ENCODE results near the gene HOXA2. TPM values are rescaled to one million over a fixed set of nuclear protein-coding genes. Genes with fewer than 3 reads are reported as not detected.

HOXA2 gene
- total and polyA plus RNA-seq, 2 of the 13 experiments (the other 11 are each of a cell fraction or from before 2014, with no cell fraction given), result 0.22 to 0.29 TPM

GRCh38 chr7:27144781-27145164, 42.3 kb upstream of the HOXA2 start:
- no TSS peak for BruUV-seq (replicated peaks)
- in situ Hi-C loops (cut with HindIII; ENCODE audit: extremely low pct_ligation_motif_present, low pct_unique_long_range_greater_than_20kb), result no loop called here
- intact Hi-C loops (cut with micrococcal nuclease; ENCODE audit: unreplicated experiment), result loop anchor here (5.0 kb wide), 1 partner anchor 767 kb away; no protein-coding TSS in a partner anchor
- no peaks in the 10 kb centered on the region; a peak in 2 of 5 replicates for H3K36me3 ChIP-seq (replicated peaks in 1 of 2; ENCODE audit: control insufficient read depth in 1 of 2, insufficient read depth in 2 of 2, low read length in 2 of 2)
- no peak overlapping the region for H2AFZ ChIP-seq (ENCODE audit: low read length)
- DNase-seq (ENCODE audit: low spot score) (no peak), ATAC-seq (no peak), FAIRE-seq (no peak)
- H3K27ac ChIP-seq (ENCODE audit: extremely low read length, insufficient read depth, low read length), result no peak overlapping the region
- H3K4me2 ChIP-seq (ENCODE audit: low read depth, low read length), result no peak overlapping the region
- no peak for TF ChIP-seq GMEB2 (CRISPR knock-in tag; IDR thresholded peaks at IDR 0.05; ENCODE audit: low read depth)
- H3K4me3 ChIP-seq (replicated peaks in 1 of 3; ENCODE audit: insufficient read depth in 1 of 3, low read depth in 2 of 3, low read length in 3 of 3), result no peak overlapping the region
- H3K4me1 ChIP-seq (ENCODE audit: insufficient read depth, low read length), result peaks cover 27% of the 10 kb centered on the region
- ChIA-PET CTCF (ENCODE audit: low intra/inter-chr PET ratio, low total read pairs) (interaction anchor here (1.6 to 1.8 kb wide), 2 partner anchors 291 to 301 kb away, joined by 4 to 14 read pairs; no protein-coding TSS in a partner anchor), POLR2A (no interaction called here)
- peaks cover 5% of the 10 kb centered on the region for H3K79me2 ChIP-seq (ENCODE audit: insufficient read depth, low read length)
- no peaks in the 10 kb centered on the region for H3K9me3 ChIP-seq (ENCODE audit: low read length)
- WGBS (ENCODE audit: low lambda C conversion rate), result 96% methylated on average over 23 of the region's 31 CpGs
- no peaks in the 10 kb centered on the region for H3K27me3 ChIP-seq (ENCODE audit: control insufficient read depth in 1 of 2, insufficient read depth in 2 of 2, low read length in 2 of 2)
- H3K9ac ChIP-seq (ENCODE audit: insufficient read depth, low read depth, low read length), result no peak overlapping the region
- H4K20me1 ChIP-seq (ENCODE audit: insufficient read depth, low read length), result no peaks in the 10 kb centered on the region

GRCh38 chr7:27143950-27144780, 41.7 kb upstream of the HOXA2 start:
- no peaks in the 10 kb centered on the region for H4K20me1 ChIP-seq (ENCODE audit: insufficient read depth, low read length)
- POLR2A ChIA-PET, result interaction anchor here (1.0 to 1.3 kb wide), 3 partner anchors 13 to 48 kb away, joined by 3 to 4 read pairs (median 4); partner anchors contain the start of gene HOXA4
- H3K9ac ChIP-seq (ENCODE audit: insufficient read depth, low read depth, low read length), result no peak overlapping the region
- peaks cover 21% of the 10 kb centered on the region for H3K4me1 ChIP-seq (ENCODE audit: insufficient read depth, low read length)
- no peak overlapping the region for H3K27ac ChIP-seq (ENCODE audit: extremely low read length, insufficient read depth, low read length)
- H3K79me2 ChIP-seq (ENCODE audit: insufficient read depth, low read length), result peaks cover 2% of the 10 kb centered on the region
- no peaks in the 10 kb centered on the region for H3K9me3 ChIP-seq (ENCODE audit: low read length)
- no peak overlapping the region for H3K4me3 ChIP-seq (replicated peaks in 1 of 3; ENCODE audit: insufficient read depth in 1 of 3, low read depth in 2 of 3, low read length in 3 of 3)
- CTCF ChIA-PET (ENCODE audit: low intra/inter-chr PET ratio, low total read pairs), result interaction anchor here (1.3 to 1.8 kb wide), 3 partner anchors 291 to 458 kb away, joined by 4 to 14 read pairs (median 9); no protein-coding TSS in a partner anchor
- no peaks in the 10 kb centered on the region; a peak in 2 of 5 replicates for H3K36me3 ChIP-seq (replicated peaks in 1 of 2; ENCODE audit: control insufficient read depth in 1 of 2, insufficient read depth in 2 of 2, low read length in 2 of 2)
- intact Hi-C loops (cut with micrococcal nuclease; ENCODE audit: unreplicated experiment), result loop anchor here (5.0 kb wide), 1 partner anchor 767 kb away; no protein-coding TSS in a partner anchor
- TF ChIP-seq NBN (conservative IDR thresholded peaks at IDR 0.05), result no peak
- no peak for TF ChIP-seq NR2F1 (CRISPR knock-in tag; IDR thresholded peaks at IDR 0.05)
- 0 out of 2 replicates have a peak, but pooled peaks have one; percentile 28 for TF ChIP-seq NFE2L2 (IDR thresholded peaks at IDR 0.05; ENCODE audit: low read length)
- TF ChIP-seq ATF6 (CRISPR knock-in tag; conservative IDR thresholded peaks at IDR 0.05), result no peak
- 0 out of 2 replicates have a peak, but pooled peaks have one; percentile 15 for TF ChIP-seq RXRA (CRISPR knock-in tag; IDR thresholded peaks at IDR 0.05)
- FAIRE-seq, result no peak
- no TSS peak for BruUV-seq (replicated peaks)
- in situ Hi-C loops (cut with HindIII; ENCODE audit: extremely low pct_ligation_motif_present, low pct_unique_long_range_greater_than_20kb), result no loop called here
- H2AFZ ChIP-seq (ENCODE audit: low read length), result no peak overlapping the region
- DNase-seq (ENCODE audit: low spot score), result no peak
- 77% methylated on average over 32 of the region's 40 CpGs for WGBS (ENCODE audit: low lambda C conversion rate)
- no peak for ATAC-seq
- H3K4me2 ChIP-seq (ENCODE audit: low read depth, low read length), result no peak overlapping the region
- H3K27me3 ChIP-seq (ENCODE audit: control insufficient read depth in 1 of 2, insufficient read depth in 2 of 2, low read length in 2 of 2), result no peaks in the 10 kb centered on the region

All from HepG2 (cell line).